Measurements from ENCODE around the gene ALOX12B. TPM values are rescaled to one million over a fixed set of nuclear protein-coding genes. Genes with fewer than 3 reads are reported as not detected.
A peak's percentile ranks its signal among the peaks of the same experiment; 100 is the strongest.

The ALOX12B gene
- total and polyA plus RNA-seq, 2 donors (not counting 1 experiment from before 2014, with no cell fraction given): 0.57 to 0.69 TPM

DNA sequence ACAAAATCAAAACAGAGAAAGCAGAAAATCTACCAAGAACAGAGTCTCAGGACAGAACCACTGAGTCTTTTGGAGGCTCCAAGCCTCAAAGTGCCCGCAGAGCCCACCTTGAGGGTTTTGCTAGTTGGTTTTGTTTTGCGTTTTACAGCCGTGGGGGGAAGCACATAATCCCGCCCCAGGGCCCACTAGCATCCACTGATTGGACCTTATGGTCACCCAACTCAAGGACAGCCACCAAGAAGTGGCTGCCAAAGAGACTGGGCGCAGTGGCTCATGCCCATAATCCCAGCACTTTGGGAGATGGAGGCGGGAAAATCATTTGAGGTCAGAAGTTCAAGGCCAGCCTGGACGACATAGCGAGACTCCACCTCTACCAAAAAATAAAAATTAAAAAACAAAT lies 38.8 kb downstream of the ALOX12B start:
- Histone ChIP-seq H3K27me3 (replicated peaks in 1 of 4; ENCODE audit: control extremely low read depth in 1 of 4, control insufficient read depth in 3 of 4, insufficient read depth in 4 of 4, low read length in 3 of 4) (no peaks in the 10 kb centered on the region), H3K9ac (ENCODE audit: low read length) (no peak overlapping the region), H3K79me2 (ENCODE audit: control insufficient read depth, insufficient read depth, low read length) (no peaks in the 10 kb centered on the region), H4K20me1 (ENCODE audit: control insufficient read depth, insufficient read depth, low read length, poor library complexity, severe bottlenecking) (no peaks in the 10 kb centered on the region), H3K9me3 (ENCODE audit: control extremely low read depth in 1 of 3, control insufficient read depth in 2 of 3, insufficient read depth in 1 of 3, low read length in 2 of 3) (no peaks in the 10 kb centered on the region), H3K27ac (ENCODE audit: low read length in 2 of 2) (no peak overlapping the region), H3K36me3 (replicated peaks in 1 of 2; ENCODE audit: control extremely low read depth in 1 of 2, control insufficient read depth in 1 of 2, extremely low read depth in 1 of 2, insufficient read depth in 2 of 2, low read length in 1 of 2) (no peaks in the 10 kb centered on the region), H3K4me1 (ENCODE audit: control insufficient read depth in 2 of 2, insufficient read depth in 2 of 2, low read length in 2 of 2) (no peaks in the 10 kb centered on the region), H3K4me3 (ENCODE audit: control extremely low read depth in 1 of 5, extremely low read depth in 1 of 5, insufficient read depth in 1 of 5, low read depth in 2 of 5, low read length in 4 of 5) (no peak overlapping the region), H3K4me2 (replicated peaks; ENCODE audit: low read depth, low read length, poor library complexity, severe bottlenecking) (no peak overlapping the region), H2AFZ (ENCODE audit: insufficient read depth, low read depth, low read length, poor library complexity, severe bottlenecking) (no peak overlapping the region)
- TF ChIP-seq CTCF (IDR thresholded peaks at IDR 0.05) (no peak), EZH2 (IDR thresholded peaks at IDR 0.05; ENCODE audit: borderline replicate concordance, insufficient read depth, low read depth, low read length, poor library complexity, severe bottlenecking) (no peak)
- intact Hi-C loops (cut with micrococcal nuclease): no loop called here
- CTCF ChIA-PET: no interaction called here
- no peak for ATAC-seq (ENCODE audit: low read depth)
- Mint-ChIP-seq H3K4me3 (no peak overlapping the region), H3K27ac (no peak overlapping the region), H3K9me3 (ENCODE audit: insufficient read depth) (no peaks in the 10 kb centered on the region), H3K4me1 (no peaks in the 10 kb centered on the region), H3K27me3 (peaks cover 12% of the 10 kb centered on the region)
- POLR2A ChIA-PET: no interaction called here
- peak; percentile 3 for DNase-seq
- 83% methylated on average over 2 of the region's 8 CpGs for WGBS (ENCODE audit: insufficient coverage)

DNA sequence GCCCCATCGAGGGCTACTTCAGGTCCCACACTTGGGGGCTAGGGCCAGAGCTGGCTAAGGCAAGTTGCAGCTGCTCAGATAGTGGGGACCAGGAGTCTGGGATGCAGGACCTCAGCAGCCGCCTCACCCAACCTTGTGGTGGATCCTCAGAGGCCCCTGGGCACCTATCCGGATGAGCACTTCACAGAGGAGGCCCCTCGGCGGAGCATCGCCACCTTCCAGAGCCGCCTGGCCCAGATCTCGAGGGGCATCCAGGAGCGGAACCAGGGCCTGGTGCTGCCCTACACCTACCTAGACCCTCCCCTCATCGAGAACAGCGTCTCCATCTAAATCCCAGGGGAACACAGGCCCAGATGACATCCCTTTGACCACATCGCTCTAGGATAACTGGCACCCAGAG lies 39.3 kb downstream of the ALOX12B start:
- H3K9ac ChIP-seq (ENCODE audit: low read length): no peak overlapping the region
- H3K4me3 Mint-ChIP-seq: no peak overlapping the region
- DNase-seq: no peak
- POLR2A ChIA-PET: no interaction called here
- CTCF ChIA-PET: interaction anchor here (0.6 to 1.1 kb wide), 2 partner anchors 9 to 58 kb away, joined by 3 to 4 read pairs; no protein-coding TSS in a partner anchor
- ATAC-seq (ENCODE audit: low read depth): no peak
- no peaks in the 10 kb centered on the region for H3K79me2 ChIP-seq (ENCODE audit: control insufficient read depth, insufficient read depth, low read length)
- no peaks in the 10 kb centered on the region for H4K20me1 ChIP-seq (ENCODE audit: control insufficient read depth, insufficient read depth, low read length, poor library complexity, severe bottlenecking)
- H3K4me1 ChIP-seq (ENCODE audit: control insufficient read depth in 2 of 2, insufficient read depth in 2 of 2, low read length in 2 of 2): no peaks in the 10 kb centered on the region
- WGBS (ENCODE audit: insufficient coverage): 90% methylated on average over 12 of the region's 12 CpGs
- no peak for TF ChIP-seq EZH2 (IDR thresholded peaks at IDR 0.05; ENCODE audit: borderline replicate concordance, insufficient read depth, low read depth, low read length, poor library complexity, severe bottlenecking)
- TF ChIP-seq CTCF (IDR thresholded peaks at IDR 0.05): no peak
- H3K9me3 ChIP-seq (ENCODE audit: control extremely low read depth in 1 of 3, control insufficient read depth in 2 of 3, insufficient read depth in 1 of 3, low read length in 2 of 3): no peaks in the 10 kb centered on the region
- H3K4me1 Mint-ChIP-seq: no peaks in the 10 kb centered on the region
- intact Hi-C loops (cut with micrococcal nuclease): no loop called here
- H3K27me3 Mint-ChIP-seq: peaks cover 16% of the 10 kb centered on the region
- no peak overlapping the region for H3K27ac ChIP-seq (ENCODE audit: low read length in 2 of 2)
- no peak overlapping the region for H2AFZ ChIP-seq (ENCODE audit: insufficient read depth, low read depth, low read length, poor library complexity, severe bottlenecking)
- no peaks in the 10 kb centered on the region for H3K9me3 Mint-ChIP-seq (ENCODE audit: insufficient read depth)
- H3K4me2 ChIP-seq (replicated peaks; ENCODE audit: low read depth, low read length, poor library complexity, severe bottlenecking): no peak overlapping the region
- H3K4me3 ChIP-seq (ENCODE audit: control extremely low read depth in 1 of 5, extremely low read depth in 1 of 5, insufficient read depth in 1 of 5, low read depth in 2 of 5, low read length in 4 of 5): no peak overlapping the region
- no peaks in the 10 kb centered on the region for H3K36me3 ChIP-seq (replicated peaks in 1 of 2; ENCODE audit: control extremely low read depth in 1 of 2, control insufficient read depth in 1 of 2, extremely low read depth in 1 of 2, insufficient read depth in 2 of 2, low read length in 1 of 2)
- no peaks in the 10 kb centered on the region for H3K27me3 ChIP-seq (replicated peaks in 1 of 4; ENCODE audit: control extremely low read depth in 1 of 4, control insufficient read depth in 3 of 4, insufficient read depth in 4 of 4, low read length in 3 of 4)
- no peak overlapping the region for H3K27ac Mint-ChIP-seq

All from B cell (primary cell).